Loucy (cell line): Measurements from ENCODE around the gene TADA3.

Experiments used
- CTCF ChIP-seq: fragments of 200-600 bp; sonication (generic); conservative IDR thresholded peaks from 2 replicates; pipeline ENCODE4 v1.5.1; 2014; ENCODE audit warnings: mild to moderate bottlenecking, antibody characterized with exemption, low read length
- EZH2phosphoT487 ChIP-seq: fragments of 200-600 bp; IDR thresholded peaks from 2 replicates; pipeline ENCODE4 v1.6.1; 2018; ENCODE audit warnings: antibody characterized with exemption, mild to moderate bottlenecking, moderate library complexity, borderline replicate concordance

GRCh38 chr3:9739181-9739580 lies 53.1 kb downstream of the TADA3 start:
- no peak for TF ChIP-seq CTCF
- no peak for TF ChIP-seq EZH2phosphoT487
